ENCODE results near the gene ARTN.

ARTN gene

DNA sequence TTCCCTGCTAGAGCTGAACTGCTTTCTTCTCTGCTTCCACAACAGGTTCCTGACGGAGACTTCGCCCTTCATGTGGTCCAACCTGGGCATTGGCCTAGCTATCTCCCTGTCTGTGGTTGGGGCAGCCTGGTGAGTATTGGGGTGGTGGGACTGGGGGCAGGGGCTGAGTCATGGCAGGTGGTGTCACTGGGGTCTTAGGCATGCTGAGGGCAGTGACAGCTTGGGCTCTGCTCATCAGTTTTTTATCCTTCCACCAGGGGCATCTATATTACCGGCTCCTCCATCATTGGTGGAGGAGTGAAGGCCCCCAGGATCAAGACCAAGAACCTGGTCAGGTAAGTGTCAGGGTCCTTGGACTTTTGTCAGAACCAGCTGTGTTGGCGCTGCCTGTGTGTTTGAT lies 42.4 kb downstream of the ARTN start:
- peak overlapping the region; percentile 90 for H3K4me3 ChIP-seq (ENCODE audit: low read length)
- TF ChIP-seq, protein P1, sequence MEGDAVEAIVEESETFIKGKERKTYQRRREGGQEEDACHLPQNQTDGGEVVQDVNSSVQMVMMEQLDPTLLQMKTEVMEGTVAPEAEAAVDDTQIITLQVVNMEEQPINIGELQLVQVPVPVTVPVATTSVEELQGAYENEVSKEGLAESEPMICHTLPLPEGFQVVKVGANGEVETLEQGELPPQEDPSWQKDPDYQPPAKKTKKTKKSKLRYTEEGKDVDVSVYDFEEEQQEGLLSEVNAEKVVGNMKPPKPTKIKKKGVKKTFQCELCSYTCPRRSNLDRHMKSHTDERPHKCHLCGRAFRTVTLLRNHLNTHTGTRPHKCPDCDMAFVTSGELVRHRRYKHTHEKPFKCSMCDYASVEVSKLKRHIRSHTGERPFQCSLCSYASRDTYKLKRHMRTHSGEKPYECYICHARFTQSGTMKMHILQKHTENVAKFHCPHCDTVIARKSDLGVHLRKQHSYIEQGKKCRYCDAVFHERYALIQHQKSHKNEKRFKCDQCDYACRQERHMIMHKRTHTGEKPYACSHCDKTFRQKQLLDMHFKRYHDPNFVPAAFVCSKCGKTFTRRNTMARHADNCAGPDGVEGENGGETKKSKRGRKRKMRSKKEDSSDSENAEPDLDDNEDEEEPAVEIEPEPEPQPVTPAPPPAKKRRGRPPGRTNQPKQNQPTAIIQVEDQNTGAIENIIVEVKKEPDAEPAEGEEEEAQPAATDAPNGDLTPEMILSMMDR (IDR thresholded peaks at IDR 0.05; ENCODE audit: insufficient read depth, low read depth, low read length, missing control alignments), result no peak
- DNase-seq (ENCODE audit: low read depth), result no peak

DNA sequence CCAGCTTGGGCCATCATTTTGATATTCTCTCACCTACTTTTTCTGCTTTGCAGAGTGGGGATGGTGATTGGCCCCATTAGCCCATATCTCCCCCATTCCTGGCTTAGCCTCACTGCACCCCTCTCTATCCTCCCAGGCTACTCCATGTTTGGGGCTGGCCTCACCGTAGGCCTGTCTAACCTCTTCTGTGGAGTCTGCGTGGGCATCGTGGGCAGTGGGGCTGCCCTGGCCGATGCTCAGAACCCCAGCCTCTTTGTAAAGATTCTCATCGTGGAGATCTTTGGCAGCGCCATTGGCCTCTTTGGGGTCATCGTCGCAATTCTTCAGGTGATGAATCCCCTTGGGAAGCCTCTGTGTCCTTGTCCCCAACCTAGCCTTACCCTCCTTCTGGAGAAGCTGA lies 43.3 kb downstream of the ARTN start:
- no peak for DNase-seq (ENCODE audit: low read depth)
- TF ChIP-seq, protein P1 (IDR thresholded peaks at IDR 0.05; ENCODE audit: insufficient read depth, low read depth, low read length, missing control alignments), result no peak
- no peak overlapping the region for H3K4me3 ChIP-seq (ENCODE audit: low read length)

DNA sequence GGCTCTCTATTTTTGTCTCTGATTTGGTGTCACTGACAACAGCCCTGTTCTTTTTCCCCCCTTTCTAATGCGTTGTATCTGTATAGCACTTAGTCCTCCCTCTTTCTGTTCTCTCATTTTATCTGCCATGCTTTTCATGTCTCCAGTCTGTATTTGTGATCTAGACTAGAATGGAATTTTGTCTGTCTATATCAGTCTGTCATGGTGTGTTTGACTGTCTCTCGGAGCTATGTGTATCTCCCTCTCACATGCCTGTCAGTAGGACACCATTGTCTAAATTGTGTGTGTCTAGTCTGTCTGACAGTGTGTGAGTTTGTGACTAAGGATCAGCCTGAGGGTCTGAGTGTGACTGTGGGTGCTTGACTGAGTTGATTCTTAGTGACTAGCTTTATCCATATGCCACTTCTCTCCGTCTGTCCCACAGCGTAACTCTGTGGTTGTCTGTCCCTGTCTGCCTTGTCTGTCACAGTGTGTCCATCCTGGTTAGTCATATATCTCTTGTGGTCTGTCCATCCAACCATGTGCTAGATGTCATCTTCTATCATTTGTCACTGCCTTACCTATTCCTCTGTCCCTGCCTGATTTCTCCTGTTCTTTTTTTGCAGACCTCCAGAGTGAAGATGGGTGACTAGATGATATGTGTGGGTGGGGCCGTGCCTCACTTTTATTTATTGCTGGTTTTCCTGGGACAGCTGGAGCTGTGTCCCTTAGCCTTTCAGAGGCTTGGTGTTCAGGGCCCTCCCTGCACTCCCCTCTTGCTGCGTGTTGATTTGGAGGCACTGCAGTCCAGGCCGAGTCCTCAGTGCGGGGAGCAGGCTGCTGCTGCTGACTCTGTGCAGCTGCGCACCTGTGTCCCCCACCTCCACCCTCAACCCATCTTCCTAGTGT lies 44.0 kb downstream of the ARTN start:
- H3K4me3 ChIP-seq (ENCODE audit: low read length), result no peak overlapping the region
- TF ChIP-seq, protein P1 (IDR thresholded peaks at IDR 0.05; ENCODE audit: insufficient read depth, low read depth, low read length, missing control alignments), result no peak
- no peak for DNase-seq (ENCODE audit: low read depth)

DNA sequence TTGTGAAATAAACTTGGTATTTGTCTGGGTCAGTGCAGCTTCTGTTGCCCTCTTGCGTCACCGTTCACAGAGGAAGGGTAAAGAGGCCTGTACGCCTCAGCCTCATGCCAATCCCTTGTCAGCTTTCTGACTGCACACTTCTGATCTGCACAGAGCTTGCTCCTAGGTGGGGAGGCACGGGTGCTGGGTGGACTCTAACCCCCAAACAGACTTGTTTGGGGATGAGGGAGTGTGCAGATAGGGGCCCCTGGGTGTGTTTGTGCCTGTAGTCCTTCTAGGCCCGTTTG lies 44.6 kb downstream of the ARTN start:
- TF ChIP-seq, protein P1 (IDR thresholded peaks at IDR 0.05; ENCODE audit: insufficient read depth, low read depth, low read length, missing control alignments), result no peak
- DNase-seq (ENCODE audit: low read depth), result no peak
- H3K4me3 ChIP-seq (ENCODE audit: low read length), result no peak overlapping the region

DNA sequence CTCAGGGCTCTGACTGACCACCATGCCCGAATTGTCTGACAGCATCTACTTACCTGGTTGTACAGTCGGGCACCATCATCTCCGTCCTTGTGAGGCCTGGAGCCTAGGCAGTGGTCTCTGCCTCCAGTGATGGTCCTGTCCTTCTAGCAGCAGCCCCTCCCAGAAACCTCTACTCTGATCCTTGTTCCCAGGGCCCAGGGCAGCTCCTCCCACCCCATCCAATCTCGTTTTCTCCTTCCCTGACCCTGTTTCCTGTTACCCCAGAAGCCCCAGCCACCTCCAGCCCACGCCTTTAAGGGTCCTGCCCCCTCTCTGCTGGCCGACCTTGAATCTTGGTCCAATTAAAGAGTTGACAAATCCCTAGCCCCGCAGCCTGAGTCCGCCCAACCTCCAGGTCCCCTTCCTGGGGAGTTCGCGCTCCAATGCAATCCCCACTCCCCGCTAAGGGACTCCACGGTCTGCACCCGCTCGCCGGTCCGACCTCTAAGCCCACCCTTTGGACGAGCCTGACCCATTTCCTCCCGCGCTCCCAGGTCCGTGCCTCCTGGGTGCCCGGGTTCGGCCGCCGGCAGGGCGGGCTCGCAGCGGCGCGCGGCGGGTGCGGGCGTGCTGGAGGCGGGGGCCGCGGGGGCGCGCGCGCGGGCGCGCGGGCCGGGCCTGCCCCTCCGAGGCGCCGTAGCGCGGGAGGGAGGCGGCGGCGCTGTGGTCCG lies 45.1 kb downstream of the ARTN start, which contains the start of gene B4GALT2:
Gene B4GALT2, plus strand, starts transcription at position 660 of the 710 bp plus-strand sequence. CDS start 1,951 bp downstream, outside the sequence.
- peak; percentile 45 for DNase-seq (ENCODE audit: low read depth)
- peak within 1 kb of the TSS; percentile 60 for H3K4me3 ChIP-seq (ENCODE audit: low read length)
- TF ChIP-seq, protein P1 (IDR thresholded peaks at IDR 0.05; ENCODE audit: insufficient read depth, low read depth, low read length, missing control alignments), result no peak

DNA sequence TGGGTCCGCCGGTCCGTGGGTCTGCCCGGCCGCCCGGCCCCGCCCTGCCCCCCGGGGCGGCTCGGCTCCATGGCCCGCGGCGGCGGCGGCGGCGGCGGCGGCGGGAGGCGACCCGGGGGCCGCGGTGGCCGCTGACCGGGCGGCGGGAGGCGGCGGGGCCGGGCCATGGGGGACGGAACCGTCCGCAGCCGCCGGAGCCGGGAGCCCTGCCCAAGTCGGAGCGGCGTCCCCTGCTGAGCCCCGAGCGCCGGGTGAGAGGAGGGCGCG lies 45.6 kb downstream of the ARTN start:
- H3K4me3 ChIP-seq (ENCODE audit: low read length), result peak overlapping the region; percentile 60
- no peak for DNase-seq (ENCODE audit: low read depth)
- TF ChIP-seq, protein P1 (IDR thresholded peaks at IDR 0.05; ENCODE audit: insufficient read depth, low read depth, low read length, missing control alignments), result no peak
